Middle frontal gyrus (tissue), 1 donor: ENCODE data around the gene BCAS1.
"Not testable (repeated sequence)": the region's sequence is repeated elsewhere in the genome, so short reads cannot be mapped to it uniquely, and the experiment has no call there.

Source experiments
- DNase-seq: peaks from one replicate; pipeline ENCODE4 v3.0.0-alpha.2; 2015; ENCODE audit warnings: low spot score; ENCODE audit errors: extremely low spot score

The BCAS1 gene

DNA sequence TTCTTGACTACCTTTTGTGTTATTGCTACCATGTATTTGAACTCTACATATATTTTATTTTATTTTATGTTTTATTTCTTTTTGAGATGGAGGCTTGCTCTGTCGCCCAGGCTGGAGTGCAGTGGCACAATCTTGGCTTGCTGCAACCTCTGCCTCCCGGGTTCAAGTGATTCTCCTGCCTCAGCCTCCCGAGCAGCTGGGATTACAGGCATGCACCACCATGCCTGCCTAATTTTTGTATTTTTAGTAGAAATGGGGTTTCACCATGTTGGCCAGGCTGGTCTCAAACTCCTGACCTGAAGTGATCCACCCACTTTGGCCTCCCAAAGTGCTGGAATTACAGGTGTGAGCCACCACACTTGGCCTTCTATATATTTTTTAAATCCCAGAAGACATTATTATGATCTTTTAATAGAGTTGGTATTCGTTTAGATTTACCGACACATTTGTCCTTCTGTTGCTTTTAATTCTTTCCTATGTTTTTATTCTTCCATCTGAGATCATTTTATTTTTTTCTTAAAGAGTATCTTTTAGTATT is 137.7 kb downstream of the BCAS1 start:
- DNase-seq, result not testable (repeated sequence)

GRCh38 chr20:53931597-53931996 is 138.8 kb downstream of the BCAS1 start:
- DNase-seq, result no peak

DNA sequence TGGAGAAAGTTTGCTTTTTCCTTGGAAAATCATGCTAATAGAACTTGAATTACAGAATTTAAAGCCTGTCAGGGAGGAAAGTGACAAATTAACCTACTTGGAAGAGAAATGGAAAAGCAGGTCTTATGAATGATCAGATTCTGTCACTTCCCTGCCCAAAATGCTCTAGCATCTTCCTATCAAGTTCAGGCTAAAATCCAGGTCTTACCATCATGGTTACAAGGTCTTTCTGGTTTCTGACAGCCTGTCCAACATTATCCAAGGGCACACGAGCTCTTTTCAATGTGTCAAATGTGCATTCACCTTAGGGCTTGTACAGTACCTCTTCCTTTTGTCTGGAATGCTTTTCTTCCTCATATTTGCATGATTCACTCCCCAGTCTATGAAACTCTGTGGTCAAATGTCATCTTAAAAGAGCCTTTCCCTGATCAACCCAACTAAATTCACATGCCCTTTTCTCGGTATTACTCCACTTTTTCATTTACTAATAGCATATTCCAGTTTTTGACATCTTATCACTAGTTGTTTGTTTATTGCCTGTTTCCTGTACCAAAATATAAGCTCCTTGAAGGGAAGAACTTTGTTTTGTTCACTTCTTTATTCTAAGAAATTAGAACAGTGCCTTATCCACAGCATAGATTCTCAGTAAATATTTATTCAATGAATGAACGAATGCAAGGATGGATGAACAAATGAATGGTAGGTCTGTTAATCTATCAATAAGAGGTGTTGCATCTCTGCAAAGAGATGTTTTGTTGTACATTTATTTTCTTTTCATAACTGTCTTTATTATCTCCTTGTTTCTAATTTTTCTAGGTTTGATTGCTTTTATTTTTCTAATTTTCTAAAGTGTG is 139.5 kb downstream of the BCAS1 start:
- no peak for DNase-seq

- DNase-seq, result no peak
These were observed 140.3 kb downstream of the BCAS1 start for GRCh38 chr20:53929974-53930650.

DNA sequence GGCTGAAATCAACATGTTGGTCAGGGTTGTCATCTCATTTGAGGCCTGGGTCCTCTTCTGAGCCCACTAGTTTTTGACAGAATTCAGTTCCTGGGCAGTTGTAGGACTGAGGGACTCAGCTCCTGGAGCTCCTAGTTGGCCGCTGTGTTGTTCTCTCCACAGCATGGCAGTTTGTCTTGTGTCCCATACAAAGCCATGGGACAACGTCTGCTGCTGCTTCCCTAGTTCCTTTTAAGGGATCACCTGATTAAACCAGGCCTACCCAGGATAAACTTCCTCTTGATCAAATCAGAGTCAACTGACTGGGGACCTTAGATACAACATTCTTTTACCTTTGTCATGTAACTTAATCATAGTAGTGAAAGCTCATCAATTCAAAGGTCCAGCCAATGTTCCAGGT is 141.0 kb downstream of the BCAS1 start:
- DNase-seq, result no peak

DNA sequence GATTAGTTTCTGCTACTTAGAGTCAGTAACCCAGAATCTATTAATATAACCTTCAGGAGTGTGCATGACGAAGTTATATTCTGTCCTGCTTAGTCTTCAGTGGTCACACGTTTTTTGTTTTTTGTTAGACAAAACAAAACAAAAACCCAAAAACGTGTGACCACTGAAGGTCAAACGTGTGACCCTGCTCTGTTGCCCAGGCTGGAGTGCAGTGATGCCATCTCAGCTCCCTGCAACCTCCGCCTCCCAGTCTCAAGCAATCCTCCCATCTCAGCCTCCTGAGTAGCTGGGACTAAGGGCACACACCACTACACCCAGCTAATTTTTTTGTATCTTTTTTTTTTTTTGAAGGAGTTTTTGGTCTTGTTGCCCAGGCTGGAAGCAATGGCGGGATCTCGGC is 142.4 kb downstream of the BCAS1 start:
- DNase-seq, result no peak

DNA sequence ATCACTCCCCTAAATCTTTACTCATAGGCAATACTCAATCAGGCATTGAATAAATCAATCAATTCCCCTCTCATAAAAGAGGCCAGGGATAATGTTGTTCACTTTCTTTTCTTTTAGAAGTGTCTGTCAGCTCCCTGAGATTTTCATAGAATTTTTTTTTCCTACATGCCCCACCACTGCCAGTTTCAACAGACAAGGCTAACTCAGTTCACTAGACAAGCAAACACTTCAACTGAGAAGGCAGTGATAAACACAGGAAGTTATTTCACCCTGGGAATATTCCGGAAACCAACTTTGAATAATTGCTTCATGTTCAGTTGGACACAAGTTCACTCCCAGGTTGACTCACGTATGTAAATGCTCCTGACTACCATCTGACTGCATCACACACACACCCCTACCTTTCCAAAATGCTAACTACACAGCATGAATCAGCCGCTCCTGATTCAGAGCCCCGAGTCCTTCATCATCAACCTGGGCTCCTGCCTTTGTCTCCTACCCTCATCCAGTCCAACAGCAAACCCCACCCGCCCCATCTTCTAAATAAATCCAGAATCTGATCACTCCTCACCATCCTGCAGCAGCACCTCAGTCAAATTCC is 143.9 kb downstream of the BCAS1 start:
- no peak for DNase-seq

GRCh38 chr20:53925651-53926401 is 144.6 kb downstream of the BCAS1 start:
- no peak for DNase-seq

- DNase-seq, result no peak
These were observed 146.6 kb downstream of the BCAS1 start for GRCh38 chr20:53923566-53924369.

DNA sequence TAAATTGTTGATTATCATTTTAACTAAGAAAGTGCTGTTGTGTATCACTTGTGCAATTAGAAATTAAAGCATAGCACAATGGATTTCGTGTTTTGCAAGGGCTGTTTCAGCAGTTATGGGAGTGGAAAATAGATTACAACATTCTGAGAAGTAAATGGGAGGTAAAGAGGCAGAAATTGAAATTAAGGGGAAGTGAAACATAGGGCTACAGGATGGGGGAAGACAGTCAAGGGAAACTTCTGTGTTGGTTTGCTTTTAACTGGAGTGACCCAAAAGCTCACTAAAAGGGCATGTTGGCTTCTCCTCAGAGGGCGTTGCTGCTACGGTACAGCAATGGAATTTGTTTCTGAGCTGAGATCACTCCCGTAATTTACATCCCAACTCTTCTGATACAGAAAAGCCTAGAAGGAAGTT is 147.5 kb downstream of the BCAS1 start:
- no peak for DNase-seq

- no peak for DNase-seq
These were observed 148.9 kb downstream of the BCAS1 start for GRCh38 chr20:53921443-53921973.

GRCh38 chr20:53920647-53921245 is 149.6 kb downstream of the BCAS1 start:
- DNase-seq, result no peak

DNA sequence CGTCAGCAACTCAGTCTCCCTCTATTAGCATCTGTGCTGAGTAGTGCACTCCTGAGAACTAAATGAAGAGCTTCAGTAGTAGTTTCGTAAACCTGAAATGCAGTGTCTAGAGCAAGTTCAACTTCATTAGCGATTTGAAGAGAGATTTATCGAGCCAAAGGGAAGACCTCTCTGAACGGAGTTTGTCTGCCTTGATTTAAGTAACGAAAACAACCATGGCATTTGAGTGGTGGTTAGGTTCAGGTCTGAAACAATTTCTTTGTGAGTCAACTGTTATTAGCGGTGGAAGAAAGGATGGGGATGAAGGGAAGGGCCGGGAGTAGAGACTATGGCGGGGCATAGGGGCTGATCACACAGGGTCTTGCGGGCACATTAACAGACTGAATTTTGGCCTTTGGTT is 150.5 kb downstream of the BCAS1 start:
- no peak for DNase-seq

- no peak for DNase-seq
These were observed 151.4 kb downstream of the BCAS1 start for GRCh38 chr20:53918949-53919361.

GRCh38 chr20:53918020-53918311 is 152.4 kb downstream of the BCAS1 start:
- DNase-seq, result no peak

- DNase-seq, result no peak
These were observed 153.0 kb downstream of the BCAS1 start for GRCh38 chr20:53917145-53918019.

DNA sequence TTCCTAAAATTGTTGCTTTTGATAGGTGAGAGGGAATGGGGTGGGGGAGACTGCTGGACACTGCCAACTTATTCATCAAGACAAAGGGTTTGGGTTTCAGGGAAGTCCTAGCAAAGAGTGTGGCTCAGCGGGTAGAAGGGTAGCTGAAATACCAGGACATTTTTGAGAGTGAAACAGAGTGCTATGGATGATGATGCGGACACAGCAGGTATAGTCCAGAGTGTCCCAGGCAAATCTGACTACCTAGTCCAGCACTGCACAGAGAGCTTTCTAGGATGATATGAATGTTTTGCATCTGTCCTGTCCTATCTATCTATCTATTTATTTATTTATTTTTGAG is 154.3 kb downstream of the BCAS1 start:
- DNase-seq, result no peak

GRCh38 chr20:53915446-53916172 is 154.8 kb downstream of the BCAS1 start:
- DNase-seq, result peak; percentile 84
